ENCODE data around the gene CDC14B.
A peak's percentile ranks its signal among the peaks of the same experiment; 100 is the strongest.

Gene CDC14B

DNA sequence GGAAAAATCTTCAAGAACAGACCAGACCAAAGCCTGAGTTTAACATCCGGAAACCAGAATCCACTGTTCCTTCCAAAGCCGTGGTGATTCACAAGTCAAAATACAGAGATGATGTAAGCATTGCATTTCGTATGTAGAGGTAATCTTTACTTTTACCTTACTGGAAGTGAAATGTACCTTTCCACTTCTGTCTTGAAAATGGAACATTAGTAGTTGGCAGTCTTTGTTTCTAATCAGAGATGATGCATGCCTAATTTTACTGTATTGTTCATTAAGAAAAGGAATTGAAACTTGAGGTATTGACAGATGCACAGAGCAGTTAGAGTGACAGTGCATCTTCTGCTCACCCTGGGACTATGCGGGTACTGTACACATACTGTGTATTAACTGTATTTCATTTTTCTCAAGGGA, 135.1 kb downstream of the CDC14B start:
- no peak for DNase-seq (ENCODE audit: low spot score)

DNA sequence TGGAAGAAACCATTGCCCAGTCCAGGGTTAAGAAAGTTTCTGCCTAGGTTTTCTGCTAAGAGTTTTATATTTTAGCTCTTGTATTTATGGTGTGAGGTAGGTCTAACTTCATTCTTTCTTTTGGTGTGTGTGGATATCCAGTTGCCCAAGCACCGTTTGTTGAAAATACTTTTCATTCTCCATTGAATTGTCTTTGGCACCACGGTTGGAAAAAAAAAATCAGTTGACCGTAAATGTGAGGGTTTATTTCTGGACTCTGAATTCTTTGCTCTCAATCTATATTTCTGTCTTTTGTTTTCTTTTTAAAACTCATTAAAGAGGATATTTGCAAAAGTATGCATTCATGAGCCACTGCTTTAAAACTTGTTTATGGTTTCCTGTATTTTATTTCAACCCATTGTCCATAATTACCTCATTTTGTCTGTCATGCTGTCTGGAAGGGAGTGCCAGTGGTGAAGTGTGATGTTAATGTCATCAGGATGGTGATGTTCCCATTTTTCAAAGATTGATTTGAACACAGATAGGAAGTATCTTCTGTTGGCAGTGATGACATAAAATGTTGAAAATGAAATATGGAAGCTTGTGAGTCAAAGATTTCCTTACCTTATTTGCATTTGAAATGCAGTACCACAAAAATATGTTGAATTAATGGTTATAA, 135.8 kb downstream of the CDC14B start:
- no peak for DNase-seq (ENCODE audit: low spot score)

DNA sequence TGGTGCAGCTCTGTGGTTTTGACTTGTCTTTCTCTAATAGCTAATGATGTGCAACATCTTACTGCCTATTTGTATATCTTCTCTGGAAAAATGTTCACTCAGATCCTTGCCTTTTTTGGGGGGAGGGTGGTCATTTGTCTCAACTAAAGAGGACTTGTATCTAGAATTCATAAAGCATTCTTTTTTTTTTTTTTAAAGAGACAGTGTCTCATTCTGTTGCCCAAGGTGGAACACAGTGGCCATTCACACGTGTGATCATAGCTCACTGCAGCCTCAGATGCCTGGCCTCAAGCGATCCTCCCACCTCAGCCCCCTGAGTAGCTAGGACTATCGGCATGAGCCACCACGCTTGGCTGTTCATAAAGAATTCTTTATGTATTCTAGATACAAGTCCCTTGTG, 136.4 kb downstream of the CDC14B start:
- DNase-seq (ENCODE audit: low spot score): no peak

DNA sequence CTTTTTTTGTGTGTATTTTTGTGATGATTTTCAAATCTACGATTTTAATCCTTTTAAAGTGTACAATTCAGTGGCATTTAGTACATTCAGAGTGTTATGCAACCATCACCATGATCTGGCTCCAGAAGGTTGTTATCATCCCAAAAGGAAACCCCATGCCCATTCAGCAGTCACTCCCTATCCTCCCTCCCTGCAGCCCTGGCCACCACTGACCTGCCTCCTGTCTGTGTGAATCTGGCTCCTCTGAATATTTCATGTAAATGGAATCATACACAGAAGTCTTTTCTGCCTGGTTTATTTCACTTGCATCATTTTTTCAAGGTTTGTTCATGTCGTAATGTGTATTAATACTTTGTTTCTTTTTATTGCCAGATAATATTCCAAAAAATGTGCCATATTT, 137.2 kb downstream of the CDC14B start:
- DNase-seq (ENCODE audit: low spot score): no peak

DNA sequence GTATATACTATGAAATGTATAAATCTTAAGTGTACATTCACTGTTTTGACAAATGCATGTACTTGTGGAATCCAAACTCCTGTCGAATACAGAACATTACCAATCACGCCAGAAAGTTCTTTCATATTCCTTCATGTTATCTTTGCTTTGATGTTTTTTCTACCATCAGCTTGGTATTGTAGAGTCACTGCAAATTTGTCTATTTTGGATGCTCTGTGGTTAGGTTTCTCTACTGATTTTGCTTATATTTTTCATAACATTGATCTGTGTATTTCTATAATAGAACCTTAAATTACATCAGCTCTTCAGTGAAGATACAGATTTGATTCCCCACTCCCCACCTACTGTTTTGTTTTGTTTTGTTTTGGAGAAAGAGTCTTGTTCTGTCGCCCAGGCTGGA, 138.9 kb downstream of the CDC14B start:
- no peak for DNase-seq (ENCODE audit: low spot score)

DNA sequence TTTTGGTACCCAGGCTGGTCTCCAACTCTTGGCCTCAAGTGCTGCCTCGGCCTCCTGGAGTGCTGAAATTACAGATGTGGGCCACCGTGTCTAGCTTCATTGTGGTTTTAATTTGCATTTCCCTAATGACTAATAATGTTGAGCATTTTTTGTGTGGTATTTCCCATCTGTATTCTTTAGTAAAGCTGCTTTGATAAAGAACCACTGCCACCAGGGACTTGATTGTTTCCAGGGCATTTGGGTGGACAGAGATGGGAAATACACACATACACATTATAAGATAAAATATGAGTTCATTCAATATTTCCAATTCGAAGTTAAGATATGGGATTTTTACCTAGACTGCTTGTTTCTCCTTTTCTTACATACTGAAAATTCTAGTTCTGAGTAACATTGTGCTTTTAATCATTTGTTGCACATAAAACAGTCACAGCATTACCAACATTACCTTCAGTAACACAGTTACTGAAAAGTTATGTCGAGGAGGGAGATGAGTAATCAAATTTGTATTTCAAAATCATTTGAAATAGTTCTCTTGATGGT, 140.7 kb downstream of the CDC14B start:
- no peak for DNase-seq (ENCODE audit: low spot score)

DNA sequence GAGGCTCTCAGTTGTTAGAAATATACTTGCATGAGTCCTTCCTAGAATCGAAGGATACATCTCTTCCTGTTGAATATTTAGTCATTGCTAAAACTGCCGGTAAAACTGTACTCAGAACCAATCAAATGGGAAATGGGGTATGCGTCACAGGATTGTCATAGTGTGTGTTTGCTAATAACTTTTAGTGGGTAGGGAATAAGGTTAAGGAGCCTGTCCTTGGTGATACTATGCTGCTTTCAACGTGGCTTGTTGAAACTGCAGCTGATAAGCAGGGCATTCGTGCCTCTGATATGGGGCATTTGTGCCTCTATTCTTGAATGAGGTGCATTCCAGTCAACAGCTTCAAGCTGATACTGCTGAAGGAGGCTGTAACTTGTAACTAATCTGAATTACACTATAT, 143.1 kb downstream of the CDC14B start:
- DNase-seq (ENCODE audit: low spot score): peak; percentile 6

DNA sequence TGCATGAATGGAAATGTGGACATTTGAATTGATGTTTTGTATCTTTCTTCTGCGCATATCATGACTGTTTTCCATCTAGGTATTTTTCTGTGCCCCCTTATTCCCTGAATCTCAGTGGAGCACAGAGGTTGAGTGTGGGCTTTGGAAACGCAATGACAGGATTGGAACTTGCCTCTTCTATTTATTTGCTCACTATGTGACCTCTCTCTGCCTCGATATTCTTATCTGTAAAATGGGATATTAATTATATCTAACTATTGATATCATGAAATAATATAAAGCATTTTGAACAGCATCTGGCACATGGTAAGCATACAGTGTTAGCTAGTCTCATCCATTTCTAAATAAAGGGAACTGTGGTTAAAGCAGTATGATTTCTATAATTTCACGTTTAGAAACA, 143.6 kb downstream of the CDC14B start:
- DNase-seq (ENCODE audit: low spot score): no peak

DNA sequence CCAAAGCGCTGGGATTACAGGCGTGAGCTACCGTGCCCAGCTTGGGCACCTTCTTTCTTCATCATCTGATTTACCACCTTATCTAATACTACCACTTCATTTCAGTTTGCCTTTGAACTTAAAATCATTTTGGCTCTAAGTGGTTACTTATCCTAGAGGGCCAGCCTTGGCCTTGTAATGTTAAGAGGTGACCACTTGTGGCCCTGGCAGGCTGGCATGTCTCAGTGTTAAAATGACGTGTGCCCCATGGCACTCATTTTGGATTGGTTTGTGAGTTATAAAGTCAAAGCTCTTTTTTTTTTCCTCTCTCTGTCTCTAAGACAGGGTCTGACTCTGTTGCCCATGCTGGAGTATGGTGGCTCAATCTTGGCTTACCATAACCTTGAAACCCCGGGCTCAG, 151.9 kb downstream of the CDC14B start:
- no peak for DNase-seq (ENCODE audit: low spot score)

DNA sequence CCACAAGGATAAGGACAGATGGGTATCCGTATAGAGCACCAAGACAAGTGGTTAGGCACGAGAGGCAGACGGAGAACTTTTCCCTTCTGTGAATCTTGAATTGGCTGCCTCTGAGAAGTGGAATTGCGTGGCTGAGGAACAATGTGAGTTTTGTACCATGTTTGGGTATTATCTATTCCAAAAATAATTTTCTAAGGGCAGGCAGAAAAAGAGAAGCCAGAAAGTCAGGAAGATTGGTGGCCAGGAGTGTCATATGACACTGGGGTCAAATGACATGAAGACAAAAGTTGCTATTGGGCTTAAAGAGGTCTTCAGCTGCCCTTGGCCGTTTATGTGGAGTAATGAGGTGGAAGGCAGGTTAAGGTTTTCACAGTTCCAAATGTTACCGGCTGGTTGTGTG, 155.2 kb downstream of the CDC14B start:
- DNase-seq (ENCODE audit: low spot score): no peak

DNA sequence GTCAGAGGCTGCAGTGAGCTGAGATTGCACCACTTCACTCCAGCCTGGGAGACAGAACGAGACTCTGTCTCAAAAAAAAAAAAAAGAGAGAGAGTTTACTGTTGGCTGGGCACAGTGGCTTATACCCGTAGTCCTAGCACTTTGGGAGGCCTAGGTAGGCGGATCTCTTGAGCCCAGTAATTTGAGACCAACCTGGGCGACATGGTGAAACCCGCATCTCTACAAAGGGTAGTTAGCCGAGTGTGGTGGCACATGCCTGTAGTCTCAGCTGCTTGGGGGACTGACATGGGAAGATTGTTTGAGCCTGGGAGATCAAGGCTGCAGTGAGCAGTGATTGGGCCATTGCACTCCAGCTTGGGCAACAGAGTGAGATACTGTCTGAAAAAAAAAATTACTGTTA, 157.1 kb downstream of the CDC14B start:
- no peak for DNase-seq (ENCODE audit: low spot score)

DNA sequence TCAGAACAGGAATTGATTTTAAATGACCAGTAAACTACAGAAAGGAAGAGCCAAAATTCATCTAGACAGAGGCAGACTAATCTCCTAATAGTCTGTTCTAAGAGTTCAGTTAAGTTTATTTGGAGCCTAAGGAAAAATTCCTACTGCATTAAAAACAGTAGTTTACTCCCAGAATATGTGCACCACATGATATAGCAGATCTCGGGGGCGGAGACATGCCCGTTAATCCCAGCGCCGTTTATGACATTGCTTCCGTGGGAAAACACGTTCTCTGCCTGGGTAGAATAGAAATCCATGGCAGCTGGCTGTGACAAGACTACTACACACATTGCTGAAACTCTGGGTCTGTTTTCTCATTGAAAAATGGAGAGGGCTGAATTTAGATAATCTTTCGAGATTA, 158.3 kb downstream of the CDC14B start:
- no peak for DNase-seq (ENCODE audit: low spot score)

DNA sequence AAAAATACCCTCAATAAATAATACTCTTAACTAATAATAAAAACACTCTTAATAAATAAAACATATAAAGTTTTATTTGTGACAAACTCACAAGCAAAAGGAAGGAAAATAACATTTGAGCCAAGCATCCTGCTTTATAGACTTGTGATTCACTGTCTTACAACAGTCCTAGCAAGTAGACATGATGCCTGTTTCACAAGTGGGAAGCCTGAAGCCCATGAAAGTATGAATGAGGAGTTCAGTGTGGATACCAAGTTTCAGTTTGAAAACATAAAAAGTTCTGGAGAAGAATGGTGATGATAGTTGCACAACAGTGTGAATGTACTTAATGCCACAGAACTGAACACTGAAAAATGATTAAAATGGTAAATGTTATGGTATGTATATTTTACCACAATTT, 158.8 kb downstream of the CDC14B start:
- DNase-seq (ENCODE audit: low spot score): no peak

DNA sequence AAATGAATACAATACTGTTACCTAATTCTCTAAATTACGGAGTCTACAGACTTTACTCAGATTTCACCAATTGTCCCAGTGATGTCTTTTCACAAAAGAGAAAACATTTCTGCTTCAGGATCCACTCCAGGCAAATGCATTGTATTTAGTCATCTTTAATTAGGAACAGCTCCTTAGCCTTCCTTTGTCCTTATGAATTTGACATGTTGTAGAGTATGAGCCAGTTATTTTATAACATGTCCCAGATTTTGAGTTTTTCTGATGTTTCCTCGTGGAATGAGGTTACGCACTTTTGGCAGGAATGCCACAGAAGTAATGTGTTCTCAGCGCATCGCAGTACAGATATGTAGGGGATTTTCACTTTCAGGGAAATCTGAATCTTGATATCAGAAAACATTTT, 159.2 kb downstream of the CDC14B start:
- DNase-seq (ENCODE audit: low spot score): no peak

DNA sequence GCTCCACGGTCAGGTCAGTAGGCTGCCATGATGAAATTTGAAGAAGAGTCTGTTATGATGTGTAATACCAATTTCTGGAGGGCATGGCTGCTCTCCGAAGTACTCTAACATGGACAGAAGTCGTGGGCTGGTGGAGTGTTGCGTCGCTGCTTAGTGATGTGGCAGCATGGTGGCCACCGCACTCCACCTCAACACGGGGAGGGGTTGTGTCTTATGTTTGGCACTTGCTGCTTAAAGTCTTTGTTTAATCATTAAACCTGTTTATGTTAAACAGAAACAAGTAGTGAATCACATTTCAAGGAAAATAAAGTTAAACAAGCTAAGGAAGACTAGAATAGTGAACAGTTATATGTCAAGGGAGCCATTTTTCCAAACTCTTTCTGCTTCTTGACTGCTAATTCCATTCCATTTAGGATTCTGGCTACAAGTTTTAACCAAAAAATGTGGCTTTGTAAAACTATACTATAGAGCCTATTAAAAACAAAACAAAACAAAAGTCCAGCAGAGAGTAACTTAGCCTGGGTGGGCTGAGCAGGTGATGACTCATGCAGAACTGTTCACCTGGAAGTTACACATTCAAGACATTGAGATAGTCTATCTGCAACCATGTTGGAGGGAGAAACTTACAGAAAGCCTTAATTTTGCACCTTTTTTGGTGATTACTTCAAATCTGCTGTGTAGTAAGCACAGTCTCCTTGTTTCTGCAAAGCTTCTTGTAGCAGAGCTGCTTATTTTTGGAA, 160.2 kb downstream of the CDC14B start:
- no peak for DNase-seq (ENCODE audit: low spot score)

DNA sequence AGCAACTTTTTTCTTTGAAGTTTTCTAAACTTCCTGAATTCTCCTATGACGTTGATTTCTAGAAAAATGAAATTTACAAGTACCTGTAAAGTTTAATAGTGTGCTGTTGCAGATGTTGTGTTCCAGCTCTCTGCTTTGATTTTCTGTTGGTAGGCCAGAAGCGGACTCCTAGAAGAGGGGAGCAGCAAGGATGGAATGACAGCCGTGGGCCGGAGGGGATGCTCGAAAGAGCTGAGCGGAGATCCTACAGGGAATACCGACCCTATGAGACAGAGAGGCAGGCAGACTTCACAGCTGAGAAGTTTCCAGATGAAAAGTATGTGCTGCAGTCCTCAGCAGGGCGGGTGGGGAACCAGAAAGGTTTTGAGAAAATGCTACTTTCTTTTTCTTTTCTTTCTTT, 161.4 kb downstream of the CDC14B start:
- DNase-seq (ENCODE audit: low spot score): no peak

DNA sequence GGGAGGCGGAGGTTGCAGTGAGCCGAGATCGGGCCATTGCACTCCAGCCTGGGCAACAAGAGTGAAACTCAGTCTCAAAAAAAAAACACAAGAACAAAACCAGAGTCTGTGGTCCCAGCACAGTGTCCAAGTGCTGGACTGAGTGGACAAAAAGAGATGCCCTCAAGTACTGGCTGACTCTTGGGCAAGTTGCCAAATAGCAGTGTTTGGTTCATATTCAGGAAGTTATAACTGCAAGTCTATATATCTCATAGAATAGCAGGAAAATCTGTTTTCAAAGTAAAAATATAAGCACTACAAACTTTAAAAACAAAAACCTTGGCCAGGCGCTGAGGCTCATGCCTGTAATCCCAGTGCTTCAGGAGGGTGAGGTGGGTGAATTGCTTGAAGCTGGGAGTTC, 162.4 kb downstream of the CDC14B start:
- DNase-seq (ENCODE audit: low spot score): no peak

DNA sequence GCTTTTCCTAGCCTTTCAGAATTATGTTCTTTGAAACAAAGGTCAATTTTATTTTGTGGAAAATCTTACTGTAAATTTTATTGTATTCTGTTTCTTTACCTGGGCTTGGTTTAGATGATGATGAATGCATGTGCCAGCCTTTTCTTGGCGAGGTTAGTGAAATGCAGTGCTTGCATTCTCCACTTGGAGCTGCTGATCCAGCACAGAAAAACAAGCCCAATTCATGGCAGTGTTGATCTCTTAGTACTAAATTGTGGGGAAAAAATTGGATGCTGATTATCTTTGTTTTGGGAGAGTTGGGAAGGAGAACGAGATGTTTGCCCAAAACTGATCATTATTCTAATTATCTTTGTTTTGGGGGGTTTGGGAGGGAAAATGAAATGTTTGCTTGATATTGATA, 166.0 kb downstream of the CDC14B start:
- no peak for DNase-seq (ENCODE audit: low spot score)

DNA sequence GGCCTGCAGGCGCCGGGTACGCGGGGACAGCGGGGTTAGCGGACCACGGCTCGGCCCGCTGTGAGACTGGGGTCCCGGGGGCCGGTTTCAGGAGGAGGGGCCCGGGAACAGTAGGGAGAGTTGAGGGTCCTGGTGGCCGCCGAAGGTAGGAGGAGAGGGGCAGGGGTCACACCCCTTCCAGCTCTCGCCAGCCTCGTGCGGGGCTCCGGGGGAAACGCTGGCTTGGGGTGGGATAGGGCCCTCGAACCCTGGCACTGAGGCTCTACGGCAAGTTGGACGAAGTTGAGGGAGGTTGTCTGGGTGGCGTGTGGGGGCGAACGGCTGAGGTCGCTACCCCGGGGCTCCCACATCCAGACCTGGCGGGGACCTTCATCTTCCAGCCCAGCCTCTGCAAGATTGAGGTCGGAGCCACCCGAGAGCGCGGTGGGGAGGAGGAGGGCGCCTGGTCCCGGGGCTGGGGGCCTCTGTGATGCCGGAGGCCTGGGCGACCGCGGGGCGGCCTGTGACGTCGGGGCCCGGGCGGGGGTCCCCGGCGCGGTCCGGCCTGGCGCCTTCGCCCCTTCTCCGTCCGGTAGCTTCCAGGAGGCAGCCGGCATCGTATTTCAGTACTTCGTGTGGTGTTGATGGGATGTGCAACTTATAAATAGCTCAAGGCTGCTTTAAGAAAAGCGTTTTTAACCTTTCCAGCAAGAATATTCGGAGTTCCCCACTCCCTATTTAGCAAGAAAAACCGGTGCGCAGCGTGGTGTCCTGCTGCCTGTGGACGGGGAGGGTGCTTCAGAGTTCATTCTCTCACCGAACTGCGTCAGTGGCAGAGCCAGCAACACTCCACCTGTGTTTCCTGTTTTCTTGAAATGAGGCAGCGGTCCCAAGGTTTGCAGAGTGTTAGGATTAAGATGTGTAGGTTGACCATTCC, 168.8 kb downstream of the CDC14B start:
- DNase-seq (ENCODE audit: low spot score): no peak

Data from hematopoietic multipotent progenitor cell treated with erythropoietin and hydrocortisone succinate and interleukin-3 and kit ligand, for 15 days (in vitro differentiated cells).